ENCODE results near the gene LDHAL6B. TPM values are rescaled to one million over a fixed set of nuclear protein-coding genes. Genes with fewer than 3 reads are reported as not detected.
A peak's percentile ranks its signal among the peaks of the same experiment; 100 is the strongest.
"Not testable (repeated sequence)": the region's sequence is repeated elsewhere in the genome, so short reads cannot be mapped to it uniquely, and the experiment has no call there.

The LDHAL6B gene
- total RNA-seq, 6 experiments from 2014 or later: not detected

- DNase-seq (no peak), ATAC-seq (no peak)
- Histone ChIP-seq H3K9me3 (no peaks in the 10 kb centered on the region), H3K4me1 (no peaks in the 10 kb centered on the region), H3K36me3 (peaks cover 4 to 40% (median 10%) of the 10 kb centered on the region in 4 donors), H3K27ac (no peak overlapping the region), H3K4me3 (no peak overlapping the region), H3K27me3 (no peaks in the 10 kb centered on the region)
- intact Hi-C loops (cut with DNase I): no loop called here
- TF ChIP-seq POLR2A (IDR thresholded peaks at IDR 0.05) (no peak), CTCF (IDR thresholded peaks at IDR 0.05) (no peak)
- 89% methylated on average over 4 of the region's 9 CpGs for WGBS (ENCODE audit: insufficient coverage, low coverage, low lambda C conversion rate, missing lambda C conversion rate)
Observed at GRCh38 chr15:59159210-59159609, 47.4 kb upstream of the LDHAL6B start.

- no peaks in the 10 kb centered on the region for H3K27me3 ChIP-seq
- TF ChIP-seq POLR2A (IDR thresholded peaks at IDR 0.05) (no peak), CTCF (IDR thresholded peaks at IDR 0.05) (peak; percentile 7 to 26 (median 14))
- H3K27ac ChIP-seq: no peak overlapping the region
- no peaks in the 10 kb centered on the region for H3K4me1 ChIP-seq
- no peak overlapping the region for H3K4me3 ChIP-seq
- 89% methylated on average over 18 of the region's 23 CpGs for WGBS (ENCODE audit: insufficient coverage, low coverage, low lambda C conversion rate, missing lambda C conversion rate)
- peaks cover 4 to 35% (median 10%) of the 10 kb centered on the region in 4 donors for H3K36me3 ChIP-seq
- DNase-seq (no peak), ATAC-seq (peak in 2 of 4 donors; percentile 31 to 32)
- H3K9me3 ChIP-seq: no peaks in the 10 kb centered on the region
- intact Hi-C loops (cut with DNase I): no loop called here
Observed at GRCh38 chr15:59160880-59161593, 45.6 kb upstream of the LDHAL6B start.

GRCh38 chr15:59162080-59162479 lies 44.6 kb upstream of the LDHAL6B start:
- ATAC-seq; H3K4me3 ChIP-seq; H3K4me1 ChIP-seq; H3K9me3 ChIP-seq; H3K27ac ChIP-seq; H3K27me3 ChIP-seq; intact Hi-C loops (cut with DNase I); DNase-seq: not testable (repeated sequence)
- WGBS (ENCODE audit: insufficient coverage, low coverage, low lambda C conversion rate, missing lambda C conversion rate): 89% methylated on average over 4 of the region's 8 CpGs
- peaks cover 4 to 31% (median 9%) of the 10 kb centered on the region in 4 donors for H3K36me3 ChIP-seq

GRCh38 chr15:59165726-59166125 lies 40.9 kb upstream of the LDHAL6B start:
- Histone ChIP-seq H3K4me3 (no peak overlapping the region), H3K27ac (no peak overlapping the region), H3K9me3 (no peaks in the 10 kb centered on the region), H3K36me3 (peaks cover 4 to 11% (median 4%) of the 10 kb centered on the region in 4 donors), H3K4me1 (peaks cover 0 to 4% (median 0%) of the 10 kb centered on the region in 4 donors), H3K27me3 (no peaks in the 10 kb centered on the region)
- intact Hi-C loops (cut with DNase I): no loop called here
- WGBS (ENCODE audit: insufficient coverage, low coverage, low lambda C conversion rate, missing lambda C conversion rate): 75% methylated on average over 3 of the region's 3 CpGs
- ATAC-seq (no peak), DNase-seq (no peak)
- no peak for TF ChIP-seq CTCF (IDR thresholded peaks at IDR 0.05)
- no peak for TF ChIP-seq POLR2A (IDR thresholded peaks at IDR 0.05)

GRCh38 chr15:59166166-59166565 lies 40.5 kb upstream of the LDHAL6B start:
- Histone ChIP-seq H3K27me3 (no peaks in the 10 kb centered on the region), H3K9me3 (no peaks in the 10 kb centered on the region), H3K4me1 (peaks cover 0 to 4% (median 0%) of the 10 kb centered on the region in 4 donors), H3K27ac (no peak overlapping the region), H3K36me3 (peaks cover 0 to 10% (median 4%) of the 10 kb centered on the region in 4 donors), H3K4me3 (no peak overlapping the region)
- intact Hi-C loops (cut with DNase I): no loop called here
- TF ChIP-seq POLR2A (IDR thresholded peaks at IDR 0.05) (no peak), CTCF (IDR thresholded peaks at IDR 0.05) (no peak)
- WGBS (ENCODE audit: insufficient coverage, low coverage, low lambda C conversion rate, missing lambda C conversion rate): 36% methylated on average over 4 of the region's 4 CpGs
- ATAC-seq (peak in 1 of 4 donors; percentile 37), DNase-seq (no peak)
